ENCODE results near the gene HDAC4. TPM values are rescaled to one million over a fixed set of nuclear protein-coding genes. Genes with fewer than 3 reads are reported as not detected.

HDAC4 gene
- total RNA-seq, 2 experiments from 2014 or later, result 64.8 to 67.4 TPM

DNA sequence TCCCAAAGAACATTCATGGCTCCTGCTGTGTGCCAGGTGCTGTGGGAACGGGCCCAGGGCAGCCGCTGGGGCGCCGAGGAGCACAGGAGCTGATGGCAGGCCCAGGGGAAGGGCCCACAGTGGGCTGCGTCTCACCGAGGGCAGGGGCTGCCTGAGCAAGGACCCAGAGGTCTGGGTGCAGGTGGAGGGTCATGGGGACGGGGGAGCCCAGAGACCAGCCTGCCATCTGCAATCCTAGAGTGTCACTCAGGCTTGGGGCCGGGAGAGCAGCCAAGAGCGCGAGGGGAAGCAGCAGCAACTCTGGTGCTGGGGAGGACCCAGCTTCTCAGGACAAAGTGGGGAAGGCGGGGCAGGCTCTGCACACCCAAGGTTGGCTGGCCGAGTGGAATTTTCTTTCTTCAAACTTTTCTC lies 207.4 kb downstream of the HDAC4 start:
- Mint-ChIP-seq H3K27ac (no peak overlapping the region), H3K36me3 (ENCODE audit: low read depth) (peaks cover 34% of the 10 kb centered on the region), H3K9me3 (peaks cover 2% of the 10 kb centered on the region), H3K4me1 (no peaks in the 10 kb centered on the region), H3K27me3 (no peaks in the 10 kb centered on the region), H3K4me3 (no peak overlapping the region)
- CTCF ChIA-PET, result no interaction called here
- no peak for DNase-seq
- POLR2A ChIA-PET, result interaction anchor here (1.4 kb wide), 1 partner anchor 23 kb away, joined by 3 read pairs; no protein-coding TSS in a partner anchor

DNA sequence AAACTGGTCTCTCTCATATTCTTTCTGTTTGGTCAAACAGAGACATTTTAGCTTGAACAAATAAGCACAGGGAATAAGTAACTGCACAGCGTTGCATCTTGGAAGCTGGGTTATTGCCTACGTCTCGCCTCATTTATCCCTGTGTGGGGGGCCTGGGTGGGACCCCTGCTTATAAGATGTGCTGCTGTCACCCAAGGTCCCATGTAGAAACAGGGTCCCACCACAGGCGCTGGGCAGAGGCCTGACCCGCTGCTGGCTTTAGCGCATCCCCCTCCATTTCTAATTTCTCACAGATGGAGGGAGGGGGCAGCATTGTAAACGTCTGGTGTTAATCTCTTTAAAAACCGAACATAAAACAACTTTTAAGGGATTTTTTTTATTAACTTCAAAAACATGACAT lies 207.8 kb downstream of the HDAC4 start:
- Mint-ChIP-seq H3K27me3 (no peaks in the 10 kb centered on the region), H3K9me3 (peaks cover 2% of the 10 kb centered on the region), H3K27ac (no peak overlapping the region), H3K4me3 (no peak overlapping the region), H3K4me1 (no peaks in the 10 kb centered on the region), H3K36me3 (ENCODE audit: low read depth) (peaks cover 34% of the 10 kb centered on the region)
- DNase-seq, result no peak
- CTCF ChIA-PET, result no interaction called here
- POLR2A ChIA-PET, result no interaction called here

DNA sequence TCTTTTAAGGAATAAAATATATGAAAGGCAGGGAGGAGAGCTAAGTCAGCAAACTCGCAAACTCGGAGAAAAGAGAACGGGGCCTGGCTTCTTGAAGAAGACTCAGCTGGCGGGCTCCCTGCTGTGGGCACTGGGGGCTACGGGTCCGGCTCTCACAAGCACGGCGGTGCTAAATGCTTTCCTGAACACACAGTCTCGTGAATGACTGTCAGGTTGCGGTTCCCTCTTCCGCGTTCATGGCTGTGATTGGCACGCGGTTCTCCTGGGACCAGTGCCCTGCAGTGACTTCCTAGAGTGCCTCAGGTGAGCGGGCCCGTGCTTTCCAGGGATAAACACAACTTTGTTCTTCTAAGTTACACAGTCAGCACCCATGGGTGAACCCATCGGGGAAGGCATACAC lies 208.4 kb downstream of the HDAC4 start:
- DNase-seq, result no peak
- H3K4me3 Mint-ChIP-seq, result no peak overlapping the region
- no peak overlapping the region for H3K27ac Mint-ChIP-seq
- H3K9me3 Mint-ChIP-seq, result peaks cover 2% of the 10 kb centered on the region
- no peaks in the 10 kb centered on the region for H3K27me3 Mint-ChIP-seq
- H3K4me1 Mint-ChIP-seq, result no peaks in the 10 kb centered on the region
- ChIA-PET CTCF (no interaction called here), POLR2A (no interaction called here)
- peaks cover 37% of the 10 kb centered on the region for H3K36me3 Mint-ChIP-seq (ENCODE audit: low read depth)

DNA sequence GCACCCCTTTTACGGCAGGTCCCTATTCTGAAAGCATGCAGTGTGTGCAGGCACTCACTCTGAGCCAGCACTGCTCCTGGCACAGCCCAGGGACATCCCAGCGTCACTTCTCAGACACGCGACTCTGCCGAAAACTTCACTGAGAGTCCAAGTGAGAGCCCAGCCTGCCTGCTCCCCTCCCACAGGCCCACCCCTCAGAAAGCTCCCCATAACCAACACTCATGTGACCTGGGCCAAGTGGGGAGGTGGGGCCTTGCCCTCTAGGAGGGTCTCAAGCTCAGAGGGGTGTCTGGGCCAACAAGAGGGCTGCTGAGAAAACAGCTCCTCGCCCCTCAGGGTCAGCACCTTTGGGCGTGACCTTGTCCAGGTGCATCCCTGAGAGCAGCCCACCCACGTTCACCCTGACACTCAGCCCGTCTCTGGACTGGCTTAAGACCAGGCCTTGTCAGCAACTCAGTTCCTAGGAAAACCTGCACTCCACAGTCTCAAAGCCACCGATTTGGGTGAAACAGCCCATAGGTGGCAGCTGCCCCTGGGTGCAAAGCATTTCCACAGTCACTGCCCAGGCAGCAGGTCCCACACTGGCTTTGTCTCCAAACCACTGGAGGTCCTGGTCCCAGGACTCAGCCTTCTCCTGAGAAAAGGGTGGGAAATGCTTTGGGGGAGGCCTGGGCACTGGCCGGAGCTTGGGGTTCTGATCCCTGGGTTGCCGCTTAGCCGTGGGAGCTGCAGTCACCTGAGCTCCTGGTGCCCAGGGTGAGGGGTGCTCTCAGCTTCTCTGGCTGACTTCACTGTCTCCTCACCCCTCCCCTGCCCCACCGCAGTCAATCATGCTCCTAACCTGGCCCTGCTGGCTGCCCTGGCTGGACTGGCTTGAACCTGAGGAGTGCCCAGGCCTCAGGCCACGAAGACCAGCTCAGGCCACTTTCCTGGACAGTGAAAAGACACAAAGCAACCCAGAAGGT lies 209.6 kb downstream of the HDAC4 start:
- CTCF ChIA-PET, result no interaction called here
- no peaks in the 10 kb centered on the region for H3K4me1 Mint-ChIP-seq
- no peak overlapping the region for H3K27ac Mint-ChIP-seq
- H3K9me3 Mint-ChIP-seq, result peaks cover 2% of the 10 kb centered on the region
- POLR2A ChIA-PET, result no interaction called here
- no peaks in the 10 kb centered on the region for H3K27me3 Mint-ChIP-seq
- DNase-seq, result no peak
- H3K4me3 Mint-ChIP-seq, result no peak overlapping the region
- H3K36me3 Mint-ChIP-seq (ENCODE audit: low read depth), result peaks cover 45% of the 10 kb centered on the region

DNA sequence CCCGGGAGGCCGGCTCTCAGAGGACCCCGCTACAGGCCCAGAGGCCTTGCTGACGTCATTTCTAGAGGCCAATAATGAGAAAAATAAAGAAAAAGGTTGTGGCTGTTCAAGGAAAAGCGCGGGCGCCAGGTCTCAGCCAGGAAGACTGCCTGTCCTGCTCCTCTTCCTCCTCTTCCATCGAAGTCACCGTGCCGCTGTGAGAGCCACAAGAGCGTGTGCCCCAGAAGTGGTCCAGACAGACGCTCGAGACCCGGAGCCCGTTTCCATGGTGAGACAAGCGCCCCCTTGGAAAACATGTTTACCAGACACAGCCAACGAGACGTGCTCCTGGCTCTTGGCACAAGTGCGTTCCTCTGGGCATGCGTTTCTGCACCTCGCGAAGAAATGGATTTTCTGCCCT lies 210.5 kb downstream of the HDAC4 start:
- Mint-ChIP-seq H3K27ac (no peak overlapping the region), H3K9me3 (peaks cover 2% of the 10 kb centered on the region), H3K4me3 (no peak overlapping the region), H3K27me3 (no peaks in the 10 kb centered on the region), H3K36me3 (ENCODE audit: low read depth) (peaks cover 51% of the 10 kb centered on the region), H3K4me1 (no peaks in the 10 kb centered on the region)
- DNase-seq, result no peak
- ChIA-PET POLR2A (no interaction called here), CTCF (no interaction called here)

DNA sequence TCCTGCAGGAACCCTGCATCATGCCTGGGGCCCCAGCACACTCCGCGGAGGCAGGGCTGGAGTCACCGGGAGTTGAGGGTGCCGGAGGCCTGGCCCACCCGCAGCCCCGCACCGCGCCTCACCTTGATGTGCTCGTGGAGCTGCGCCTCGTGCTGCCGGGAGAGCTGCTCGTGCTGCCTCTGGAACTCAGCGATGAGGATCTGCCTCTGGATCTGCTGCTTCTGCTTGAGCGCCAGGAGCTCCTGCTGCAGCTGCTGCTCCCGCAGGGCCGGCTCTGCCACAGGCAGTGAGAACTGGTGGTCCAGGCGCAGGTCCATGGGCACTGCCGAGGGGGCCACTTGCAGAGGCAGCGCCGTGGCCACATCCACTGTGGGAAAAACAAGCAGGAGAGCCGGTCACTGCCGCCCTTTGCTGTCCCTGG lies 211.1 kb downstream of the HDAC4 start:
- H3K27ac Mint-ChIP-seq, result no peak overlapping the region
- H3K4me3 Mint-ChIP-seq, result no peak overlapping the region
- peaks cover 51% of the 10 kb centered on the region for H3K36me3 Mint-ChIP-seq (ENCODE audit: low read depth)
- CTCF ChIA-PET, result no interaction called here
- no peak for DNase-seq
- peaks cover 2% of the 10 kb centered on the region for H3K9me3 Mint-ChIP-seq
- POLR2A ChIA-PET, result no interaction called here
- H3K27me3 Mint-ChIP-seq, result no peaks in the 10 kb centered on the region
- no peaks in the 10 kb centered on the region for H3K4me1 Mint-ChIP-seq

DNA sequence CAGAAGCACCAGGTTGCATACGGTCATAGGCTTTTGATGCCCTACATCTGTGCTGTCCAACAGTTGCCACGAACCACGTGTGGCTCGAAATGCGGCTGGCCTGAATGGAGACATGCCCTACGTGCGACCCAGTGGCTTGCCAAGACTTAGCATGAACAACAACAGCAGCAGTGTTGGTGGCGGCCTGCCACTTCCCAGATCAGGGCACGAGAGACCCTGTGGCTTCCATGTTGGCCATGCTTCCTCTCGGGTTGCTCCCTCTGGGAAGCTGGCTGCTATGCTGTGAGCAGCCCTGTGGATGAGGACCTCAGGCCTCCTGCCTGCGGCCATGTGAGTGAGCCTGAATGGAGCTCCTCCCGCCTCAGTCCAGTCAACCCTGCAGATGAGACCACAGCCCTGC lies 212.3 kb downstream of the HDAC4 start:
- Mint-ChIP-seq H3K4me1 (peaks cover 3% of the 10 kb centered on the region), H3K27ac (no peak overlapping the region), H3K27me3 (no peaks in the 10 kb centered on the region), H3K4me3 (no peak overlapping the region), H3K9me3 (peaks cover 2% of the 10 kb centered on the region), H3K36me3 (ENCODE audit: low read depth) (peaks cover 51% of the 10 kb centered on the region)
- CTCF ChIA-PET, result no interaction called here
- no peak for DNase-seq
- POLR2A ChIA-PET, result interaction anchor here (0.6 kb wide), 1 partner anchor 554 kb away, joined by 3 read pairs; no protein-coding TSS in a partner anchor

DNA sequence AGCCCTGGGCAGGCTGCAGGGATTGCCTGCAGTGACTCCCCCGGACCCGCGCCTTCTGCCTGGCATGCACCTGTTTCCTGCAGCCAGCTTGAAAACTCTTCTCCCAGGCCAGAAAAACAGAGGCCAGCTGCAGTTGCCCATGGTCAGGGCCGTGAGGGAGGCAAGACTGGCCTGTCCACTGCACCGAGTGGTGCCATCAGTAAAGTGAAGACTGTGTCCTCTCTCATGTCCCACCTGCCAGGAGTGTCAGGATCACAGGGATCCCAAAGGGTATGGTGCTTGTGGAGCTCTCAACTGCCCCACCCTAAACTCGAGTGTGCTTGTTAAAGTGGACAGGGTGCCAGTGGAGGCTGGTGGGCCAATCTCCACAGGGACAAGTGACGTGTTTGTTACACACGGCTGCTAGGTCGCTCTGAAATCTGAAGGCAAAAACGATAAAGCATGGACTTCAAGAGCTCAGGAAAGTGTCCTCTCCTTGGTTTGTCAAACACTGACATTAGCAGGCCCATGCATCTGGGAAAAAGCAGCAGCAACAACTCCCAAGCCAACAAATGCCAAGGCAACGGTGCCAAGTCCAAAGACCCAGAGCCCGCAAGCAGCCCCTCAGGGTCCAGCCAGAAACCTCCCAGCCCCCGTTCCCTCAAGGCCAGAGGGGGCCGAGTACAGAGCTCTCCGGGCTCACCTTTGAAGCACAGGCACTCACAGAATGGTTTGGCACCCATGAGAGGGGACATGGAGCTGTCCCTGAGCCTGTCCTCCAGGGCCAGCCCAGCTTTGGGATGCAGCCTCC lies 213.2 kb downstream of the HDAC4 start:
- H3K27me3 Mint-ChIP-seq, result no peaks in the 10 kb centered on the region
- peaks cover 54% of the 10 kb centered on the region for H3K36me3 Mint-ChIP-seq (ENCODE audit: low read depth)
- DNase-seq, result no peak
- ChIA-PET POLR2A (interaction anchor here (0.6 kb wide), 1 partner anchor 555 kb away, joined by 3 read pairs; no protein-coding TSS in a partner anchor), CTCF (no interaction called here)
- H3K27ac Mint-ChIP-seq, result no peak overlapping the region
- H3K4me1 Mint-ChIP-seq, result peaks cover 3% of the 10 kb centered on the region
- no peak overlapping the region for H3K4me3 Mint-ChIP-seq
- peaks cover 2% of the 10 kb centered on the region for H3K9me3 Mint-ChIP-seq

DNA sequence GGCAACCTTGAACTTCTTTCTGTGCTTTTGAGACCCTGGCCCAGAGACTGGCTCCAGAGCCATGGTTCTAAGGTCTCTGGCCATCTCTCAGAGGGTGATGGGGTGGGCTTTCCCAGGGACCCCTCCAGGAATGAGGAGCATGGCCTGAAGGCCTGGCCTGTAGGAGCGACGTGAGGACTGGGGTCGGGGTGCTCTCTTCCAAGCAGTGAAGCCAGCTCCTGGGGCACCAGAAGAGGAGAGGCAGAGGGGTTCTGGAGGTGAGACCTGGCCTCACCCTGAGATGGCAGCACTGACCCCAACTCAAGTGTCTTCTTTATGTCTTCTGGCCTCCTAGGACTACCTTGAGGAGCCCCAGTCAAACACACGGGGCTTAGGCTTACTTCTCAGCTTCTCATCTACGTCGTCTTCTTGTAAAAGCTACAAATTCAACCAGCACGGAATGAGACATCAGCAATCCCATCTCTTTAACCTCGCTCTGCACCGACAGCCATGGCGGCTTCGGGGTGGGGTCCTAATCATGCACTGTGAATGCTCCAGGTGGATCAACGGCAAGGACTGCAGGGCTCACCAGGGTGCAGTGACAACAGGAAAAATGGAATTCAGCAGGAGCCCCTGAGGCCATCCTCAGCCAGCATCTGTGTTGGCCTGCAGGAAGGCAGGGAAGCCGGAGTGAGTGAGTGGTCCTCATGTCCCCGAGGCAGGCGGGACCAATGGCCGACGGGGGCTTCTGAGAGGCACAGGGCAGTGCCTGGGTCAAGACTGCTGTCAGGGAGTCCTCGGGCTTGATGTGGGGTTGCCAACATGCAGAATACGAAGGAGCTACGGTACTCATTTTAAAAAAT lies 214.1 kb downstream of the HDAC4 start:
- ChIA-PET CTCF (no interaction called here), POLR2A (no interaction called here)
- Mint-ChIP-seq H3K9me3 (peaks cover 2% of the 10 kb centered on the region), H3K27me3 (no peaks in the 10 kb centered on the region), H3K4me3 (no peak overlapping the region), H3K4me1 (peaks cover 3% of the 10 kb centered on the region), H3K27ac (no peak overlapping the region), H3K36me3 (ENCODE audit: low read depth) (peaks cover 60% of the 10 kb centered on the region)
- no peak for DNase-seq

DNA sequence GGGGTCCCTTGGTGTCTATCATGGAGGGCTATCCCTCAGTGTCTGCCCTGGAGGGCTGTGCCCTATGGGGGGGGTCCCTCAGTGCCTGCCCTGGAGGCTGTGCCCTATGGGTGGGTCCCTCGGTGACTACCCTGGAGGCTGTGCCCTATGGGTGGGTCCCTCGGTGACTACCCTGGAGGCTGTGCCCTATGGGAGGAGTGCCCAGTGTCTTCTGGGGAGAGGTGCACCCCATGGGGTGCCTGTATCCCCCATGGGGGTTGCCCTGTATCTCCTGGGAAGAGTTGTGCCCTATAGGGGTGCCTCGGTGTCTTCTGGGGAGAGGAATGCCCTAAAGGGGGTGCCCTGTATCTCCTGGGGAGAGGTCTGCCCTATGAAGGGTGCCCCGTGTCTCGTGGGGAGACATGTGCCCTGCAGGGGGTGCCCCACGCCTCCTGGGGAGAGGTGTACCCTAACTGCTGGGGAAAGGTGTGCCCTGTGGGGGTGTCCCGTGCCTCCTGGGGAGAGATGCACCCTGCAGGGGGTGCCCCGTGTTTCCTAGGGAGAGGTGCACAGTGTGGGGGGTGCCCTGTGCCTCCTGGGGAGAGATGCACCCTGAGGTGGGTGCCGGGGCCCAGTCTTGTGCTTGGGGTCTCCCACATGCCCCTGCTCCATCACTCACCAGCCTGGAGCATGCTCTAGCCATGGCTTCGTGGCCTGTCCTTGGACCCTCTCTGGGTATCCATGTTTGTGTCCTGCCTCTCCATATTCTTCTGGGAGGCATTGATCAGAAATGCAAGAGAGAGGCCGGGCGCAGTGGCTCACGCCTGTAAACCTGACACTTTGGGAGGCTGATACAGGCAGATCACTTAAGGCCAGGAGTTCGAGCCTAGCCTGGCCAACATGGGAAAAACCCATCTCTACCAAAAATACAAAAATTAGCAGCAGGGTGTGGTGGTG lies 215.6 kb downstream of the HDAC4 start:
- H3K27me3 Mint-ChIP-seq, result no peaks in the 10 kb centered on the region
- H3K4me3 Mint-ChIP-seq, result no peak overlapping the region
- peaks cover 2% of the 10 kb centered on the region for H3K9me3 Mint-ChIP-seq
- peaks cover 3% of the 10 kb centered on the region for H3K4me1 Mint-ChIP-seq
- POLR2A ChIA-PET, result no interaction called here
- no peak for DNase-seq
- CTCF ChIA-PET, result no interaction called here
- H3K27ac Mint-ChIP-seq, result no peak overlapping the region
- H3K36me3 Mint-ChIP-seq (ENCODE audit: low read depth), result peaks cover 64% of the 10 kb centered on the region

DNA sequence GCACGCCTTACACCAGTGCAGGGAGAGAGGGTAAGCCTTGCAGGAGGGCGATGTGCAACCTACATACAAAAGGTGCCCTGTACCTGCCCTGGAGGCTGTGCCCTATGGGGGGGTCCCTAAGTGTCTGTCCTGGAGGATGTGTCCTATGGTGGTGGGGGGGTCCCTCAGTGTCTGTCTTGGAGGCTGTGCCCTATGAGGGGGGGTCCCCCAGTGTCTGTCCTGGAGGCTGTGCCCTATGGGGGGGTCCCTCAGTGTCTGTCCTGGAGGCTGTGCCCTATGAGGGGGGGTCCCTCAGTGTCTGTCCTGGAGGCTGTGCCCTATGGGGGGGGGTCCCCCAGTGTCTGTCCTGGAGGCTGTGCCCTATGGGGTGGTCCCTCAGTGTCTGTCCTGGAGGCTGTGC lies 216.6 kb downstream of the HDAC4 start:
- no peaks in the 10 kb centered on the region for H3K27me3 Mint-ChIP-seq
- H3K4me1 Mint-ChIP-seq, result peaks cover 3% of the 10 kb centered on the region
- no peak for DNase-seq
- H3K9me3 Mint-ChIP-seq, result no peaks in the 10 kb centered on the region
- no peak overlapping the region for H3K27ac Mint-ChIP-seq
- POLR2A ChIA-PET, result no interaction called here
- no peak overlapping the region for H3K4me3 Mint-ChIP-seq
- peaks cover 64% of the 10 kb centered on the region for H3K36me3 Mint-ChIP-seq (ENCODE audit: low read depth)
- CTCF ChIA-PET, result no interaction called here
